ENCODE measurements around the gene SNAP47. TPM values are rescaled to one million over a fixed set of nuclear protein-coding genes. Genes with fewer than 3 reads are reported as not detected.

SNAP47 gene
- total and polyA plus RNA-seq, 2 donors (not counting 3 experiments of a cell fraction or from before 2014, with no cell fraction given), result 24.0 to 32.7 TPM

- Histone ChIP-seq H3K4me1 (ENCODE audit: control insufficient read depth, extremely low read depth, insufficient read depth, low read length) (no peaks in the 10 kb centered on the region), H2AFZ (ENCODE audit: low read depth, low read length) (no peak overlapping the region), H3K4me2 (ENCODE audit: insufficient read depth, low read length) (no peak overlapping the region), H3K27me3 (ENCODE audit: control insufficient read depth in 2 of 2, insufficient read depth in 2 of 2, low read length in 2 of 2) (no peaks in the 10 kb centered on the region), H3K27ac (ENCODE audit: insufficient read depth, low read depth, low read length) (no peak overlapping the region), H3K79me2 (ENCODE audit: control insufficient read depth, insufficient read depth, low read length) (peaks cover 7% of the 10 kb centered on the region), H4K20me1 (replicated peaks; ENCODE audit: control insufficient read depth, extremely low read depth, insufficient read depth, low read length) (peaks cover 3% of the 10 kb centered on the region), H3K9ac (replicated peaks; ENCODE audit: extremely low read depth, insufficient read depth, low read length) (no peak overlapping the region), H3K36me3 (ENCODE audit: control insufficient read depth in 2 of 2, extremely low read depth in 1 of 2, insufficient read depth in 2 of 2, low read length in 2 of 2) (peaks cover 0 to 12% of the 10 kb centered on the region in 2 experiments), H3K9me1 (replicated peaks; ENCODE audit: control insufficient read depth, extremely low read depth, insufficient read depth, low read length) (no peaks in the 10 kb centered on the region), H3K4me3 (replicated peaks in 1 of 3; ENCODE audit: insufficient read depth in 1 of 3, low read depth in 1 of 3, low read length in 3 of 3) (no peak overlapping the region), H3K9me3 (replicated peaks; ENCODE audit: control insufficient read depth, insufficient read depth, low read length) (no peaks in the 10 kb centered on the region)
- BruUV-seq (replicated peaks), result no TSS peak
- ChIA-PET POLR2A (no interaction called here), CTCF (no interaction called here)
- dilution Hi-C loops (cut with MboI; ENCODE audit: extremely low pct_ligation_motif_present, low sequenced_read_pairs), result no loop called here
- FAIRE-seq, result no peak
- TF ChIP-seq MYC (IDR thresholded peaks at IDR 0.05; ENCODE audit: low read depth, low read length) (no peak), POLR2A (IDR thresholded peaks at IDR 0.05; ENCODE audit: low read depth, low read length) (no peak), POLR2AphosphoS5 (IDR thresholded peaks at IDR 0.05; ENCODE audit: insufficient read depth, low read depth, low read length) (no peak), FOS (IDR thresholded peaks at IDR 0.05; ENCODE audit: borderline replicate concordance, insufficient read depth, low read length) (no peak), GATA2 (IDR thresholded peaks at IDR 0.05; ENCODE audit: insufficient read depth, insufficient read length, low read depth, low read length) (no peak), EZH2 (IDR thresholded peaks at IDR 0.05; ENCODE audit: borderline replicate concordance, low read depth, low read length, severe bottlenecking) (no peak), JUN (IDR thresholded peaks at IDR 0.05; ENCODE audit: borderline replicate concordance, insufficient read depth, insufficient read length, low read depth) (no peak)
- TF ChIP-seq, protein P1, sequence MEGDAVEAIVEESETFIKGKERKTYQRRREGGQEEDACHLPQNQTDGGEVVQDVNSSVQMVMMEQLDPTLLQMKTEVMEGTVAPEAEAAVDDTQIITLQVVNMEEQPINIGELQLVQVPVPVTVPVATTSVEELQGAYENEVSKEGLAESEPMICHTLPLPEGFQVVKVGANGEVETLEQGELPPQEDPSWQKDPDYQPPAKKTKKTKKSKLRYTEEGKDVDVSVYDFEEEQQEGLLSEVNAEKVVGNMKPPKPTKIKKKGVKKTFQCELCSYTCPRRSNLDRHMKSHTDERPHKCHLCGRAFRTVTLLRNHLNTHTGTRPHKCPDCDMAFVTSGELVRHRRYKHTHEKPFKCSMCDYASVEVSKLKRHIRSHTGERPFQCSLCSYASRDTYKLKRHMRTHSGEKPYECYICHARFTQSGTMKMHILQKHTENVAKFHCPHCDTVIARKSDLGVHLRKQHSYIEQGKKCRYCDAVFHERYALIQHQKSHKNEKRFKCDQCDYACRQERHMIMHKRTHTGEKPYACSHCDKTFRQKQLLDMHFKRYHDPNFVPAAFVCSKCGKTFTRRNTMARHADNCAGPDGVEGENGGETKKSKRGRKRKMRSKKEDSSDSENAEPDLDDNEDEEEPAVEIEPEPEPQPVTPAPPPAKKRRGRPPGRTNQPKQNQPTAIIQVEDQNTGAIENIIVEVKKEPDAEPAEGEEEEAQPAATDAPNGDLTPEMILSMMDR (IDR thresholded peaks at IDR 0.05; ENCODE audit: extremely low read depth in 1 of 2, insufficient read depth in 1 of 2, low read depth in 1 of 2, low read length in 2 of 2), result no peak
- TF ChIP-seq, protein P2, sequence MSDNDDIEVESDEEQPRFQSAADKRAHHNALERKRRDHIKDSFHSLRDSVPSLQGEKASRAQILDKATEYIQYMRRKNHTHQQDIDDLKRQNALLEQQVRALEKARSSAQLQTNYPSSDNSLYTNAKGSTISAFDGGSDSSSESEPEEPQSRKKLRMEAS (IDR thresholded peaks at IDR 0.05; ENCODE audit: insufficient read depth, insufficient read length), result no peak
- DNase-seq (ENCODE audit: low read depth, low spot score), result no peak
- intact Hi-C loops (cut with micrococcal nuclease), result no loop called here
These were observed 14.0 kb downstream of the SNAP47 start for GRCh38 chr1:227749225-227749624.

Data from endothelial cell of umbilical vein (primary cell).